Osteocyte (in vitro differentiated cells): Measurements from ENCODE around the gene SLC12A9. TPM values are rescaled to one million over a fixed set of nuclear protein-coding genes. Genes with fewer than 3 reads are reported as not detected.

Experiments
- DNase-seq: peaks from one replicate; pipeline ENCODE4 v3.0.0; 2021; ENCODE audit warnings: mixed read lengths; ENCODE audit not compliant: unreplicated experiment; ENCODE audit errors: extremely low spot score
- H3K27ac Mint-ChIP-seq: one replicate; pipeline ENCODE4 v1.8.0; 2021; ENCODE audit warnings: mild to moderate bottlenecking, mixed read lengths; ENCODE audit not compliant: unreplicated experiment
- H3K27me3 Mint-ChIP-seq: one replicate; pipeline ENCODE4 v1.8.0; 2021; ENCODE audit warnings: mixed read lengths; ENCODE audit not compliant: unreplicated experiment
- H3K36me3 Mint-ChIP-seq: one replicate; pipeline ENCODE4 v1.8.0; 2021; ENCODE audit warnings: mixed read lengths; ENCODE audit not compliant: unreplicated experiment
- H3K4me1 Mint-ChIP-seq: one replicate; pipeline ENCODE4 v1.8.0; 2021; ENCODE audit warnings: mixed read lengths; ENCODE audit not compliant: unreplicated experiment
- H3K4me3 Mint-ChIP-seq: one replicate; pipeline ENCODE4 v1.8.0; 2021; ENCODE audit warnings: mild to moderate bottlenecking, moderate library complexity, mixed read lengths; ENCODE audit not compliant: unreplicated experiment
- H3K9me3 Mint-ChIP-seq: one replicate; pipeline ENCODE4 v1.8.0; 2021; ENCODE audit warnings: mixed read lengths; ENCODE audit not compliant: unreplicated experiment
- total RNA-seq: library from RNA; stranded (reverse); gene quantifications from 2 replicates; pipeline ENCODE4 v1.2.1, GENCODE V29; 2021
- TF ChIP-seq, protein P1 (sequence below): fragments of 200-600 bp; sonication (generic); IDR thresholded peaks from 2 replicates; pipeline ENCODE4 v1.5.0; 2021; ENCODE audit warnings: antibody characterized with exemption, mild to moderate bottlenecking, moderate library complexity

SLC12A9 gene
- total RNA-seq, 1 donor from 2014 or later: 32.1 TPM

GRCh38 chr7:100817097-100817496, 35.4 kb upstream of the SLC12A9 start:
- H3K27me3 Mint-ChIP-seq: no peaks in the 10 kb centered on the region
- no peaks in the 10 kb centered on the region for H3K4me1 Mint-ChIP-seq
- H3K4me3 Mint-ChIP-seq: no peak overlapping the region
- TF ChIP-seq, protein P1, sequence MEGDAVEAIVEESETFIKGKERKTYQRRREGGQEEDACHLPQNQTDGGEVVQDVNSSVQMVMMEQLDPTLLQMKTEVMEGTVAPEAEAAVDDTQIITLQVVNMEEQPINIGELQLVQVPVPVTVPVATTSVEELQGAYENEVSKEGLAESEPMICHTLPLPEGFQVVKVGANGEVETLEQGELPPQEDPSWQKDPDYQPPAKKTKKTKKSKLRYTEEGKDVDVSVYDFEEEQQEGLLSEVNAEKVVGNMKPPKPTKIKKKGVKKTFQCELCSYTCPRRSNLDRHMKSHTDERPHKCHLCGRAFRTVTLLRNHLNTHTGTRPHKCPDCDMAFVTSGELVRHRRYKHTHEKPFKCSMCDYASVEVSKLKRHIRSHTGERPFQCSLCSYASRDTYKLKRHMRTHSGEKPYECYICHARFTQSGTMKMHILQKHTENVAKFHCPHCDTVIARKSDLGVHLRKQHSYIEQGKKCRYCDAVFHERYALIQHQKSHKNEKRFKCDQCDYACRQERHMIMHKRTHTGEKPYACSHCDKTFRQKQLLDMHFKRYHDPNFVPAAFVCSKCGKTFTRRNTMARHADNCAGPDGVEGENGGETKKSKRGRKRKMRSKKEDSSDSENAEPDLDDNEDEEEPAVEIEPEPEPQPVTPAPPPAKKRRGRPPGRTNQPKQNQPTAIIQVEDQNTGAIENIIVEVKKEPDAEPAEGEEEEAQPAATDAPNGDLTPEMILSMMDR: no peak
- no peak overlapping the region for H3K27ac Mint-ChIP-seq
- DNase-seq: no peak
- H3K36me3 Mint-ChIP-seq: peaks cover 46% of the 10 kb centered on the region
- no peaks in the 10 kb centered on the region for H3K9me3 Mint-ChIP-seq

DNA sequence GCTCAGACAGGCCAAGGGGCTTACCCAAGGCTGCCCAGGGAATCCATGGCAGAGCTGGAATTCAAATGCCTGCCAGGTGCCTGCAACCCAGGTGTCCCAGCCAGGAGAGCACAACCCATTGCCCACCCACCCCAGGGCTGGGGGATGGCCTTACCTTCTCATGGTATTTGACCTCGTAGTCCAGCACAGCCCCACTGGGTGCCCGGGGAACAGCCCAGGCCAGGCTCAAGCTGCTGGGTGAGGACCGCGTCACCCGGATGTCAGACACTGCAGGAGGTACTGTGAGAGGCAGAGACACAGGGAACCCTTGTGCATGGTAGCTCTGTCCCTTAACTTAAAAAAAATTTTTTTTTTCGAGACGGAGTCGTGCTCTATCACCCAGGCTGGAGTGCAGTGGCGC, 34.1 kb upstream of the SLC12A9 start:
- H3K27ac Mint-ChIP-seq: no peak overlapping the region
- H3K4me3 Mint-ChIP-seq: no peak overlapping the region

DNA sequence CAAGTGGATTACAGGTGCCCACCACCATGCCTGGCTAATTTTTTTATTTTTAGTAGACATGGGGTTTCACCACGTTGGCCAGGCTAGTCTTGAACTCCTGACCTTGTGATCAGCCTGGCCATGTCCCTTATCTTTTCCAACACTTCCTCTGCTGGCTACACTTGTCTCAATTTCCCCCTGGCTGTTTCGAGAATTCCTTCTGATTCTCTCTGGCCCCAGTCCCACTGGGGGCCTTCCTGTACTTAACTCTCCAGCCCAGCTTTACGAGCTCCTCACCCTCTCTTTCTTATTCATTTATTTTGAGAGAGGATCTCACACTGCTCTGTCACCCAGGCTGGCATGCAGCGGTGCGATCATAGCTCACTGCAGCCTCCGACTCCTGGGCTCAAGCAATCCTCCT, 33.7 kb upstream of the SLC12A9 start:
- Mint-ChIP-seq H3K4me1 (peaks cover 1% of the 10 kb centered on the region), H3K36me3 (peaks cover 42% of the 10 kb centered on the region), H3K27ac (peak overlapping the region; percentile 34), H3K27me3 (no peaks in the 10 kb centered on the region), H3K4me3 (no peak overlapping the region), H3K9me3 (no peaks in the 10 kb centered on the region)
- TF ChIP-seq, protein P1: no peak
- no peak for DNase-seq

More for the DNA sequence above, 34.1 kb upstream of the SLC12A9 start:
- no peak for DNase-seq
- TF ChIP-seq, protein P1: no peak
- Mint-ChIP-seq H3K4me1 (no peaks in the 10 kb centered on the region), H3K27me3 (no peaks in the 10 kb centered on the region), H3K36me3 (peaks cover 41% of the 10 kb centered on the region), H3K9me3 (no peaks in the 10 kb centered on the region)

GRCh38 chr7:100819586-100819985, 32.9 kb upstream of the SLC12A9 start:
- H3K27ac Mint-ChIP-seq: no peak overlapping the region
- no peaks in the 10 kb centered on the region for H3K9me3 Mint-ChIP-seq
- no peaks in the 10 kb centered on the region for H3K27me3 Mint-ChIP-seq
- DNase-seq: no peak
- H3K4me3 Mint-ChIP-seq: no peak overlapping the region
- H3K4me1 Mint-ChIP-seq: peaks cover 9% of the 10 kb centered on the region
- peaks cover 38% of the 10 kb centered on the region for H3K36me3 Mint-ChIP-seq
- TF ChIP-seq, protein P1: no peak

GRCh38 chr7:100822236-100823139, 30.0 kb upstream of the SLC12A9 start:
- no peaks in the 10 kb centered on the region for H3K27me3 Mint-ChIP-seq

More at GRCh38 chr7:100822236-100823139, 30.0 kb upstream of the SLC12A9 start:
- no peak for DNase-seq
- peaks cover 25% of the 10 kb centered on the region for H3K36me3 Mint-ChIP-seq
- TF ChIP-seq, protein P1: no peak
- no peak overlapping the region for H3K27ac Mint-ChIP-seq
- no peaks in the 10 kb centered on the region for H3K9me3 Mint-ChIP-seq
- no peak overlapping the region for H3K4me3 Mint-ChIP-seq
- peaks cover 25% of the 10 kb centered on the region for H3K4me1 Mint-ChIP-seq
